ENCODE results near the gene POM121L2. TPM values are rescaled to one million over a fixed set of nuclear protein-coding genes. Genes with fewer than 3 reads are reported as not detected.
A peak's percentile ranks its signal among the peaks of the same experiment; 100 is the strongest.
"Not testable (repeated sequence)": the region's sequence is repeated elsewhere in the genome, so short reads cannot be mapped to it uniquely, and the experiment has no call there.

Gene POM121L2
- total RNA-seq, 1 experiment from 2014 or later: 0.12 TPM

DNA sequence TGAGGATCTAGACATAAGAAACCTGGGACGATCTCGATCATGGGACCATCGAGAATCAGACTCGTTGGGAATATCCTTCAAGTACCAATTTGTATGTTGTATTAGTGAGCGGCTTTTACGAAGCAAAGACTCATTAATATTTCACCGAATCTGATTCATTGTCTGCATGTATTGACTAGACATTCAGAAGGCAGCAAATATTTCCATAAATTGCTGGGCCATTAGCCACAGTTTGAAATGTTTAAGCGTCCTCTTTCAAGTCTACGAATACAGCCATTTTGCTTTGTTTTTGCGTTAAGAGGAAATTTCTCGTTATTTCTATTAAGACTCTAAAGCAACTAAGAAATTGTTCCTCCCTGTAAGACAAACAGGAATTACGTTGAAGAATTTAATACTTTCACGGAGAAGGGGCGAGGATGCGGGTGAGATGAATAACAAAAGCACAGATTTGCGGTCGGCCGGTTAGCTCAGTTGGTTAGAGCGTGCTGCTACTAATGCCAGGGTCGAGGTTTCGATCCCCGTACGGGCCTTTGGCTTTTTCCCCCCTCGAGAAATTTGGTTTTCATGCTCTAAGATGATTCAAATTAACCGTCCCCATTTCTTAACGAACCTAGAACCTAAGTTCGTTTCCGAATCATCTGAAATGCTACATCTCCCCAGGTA is 18.5 kb downstream of the POM121L2 start:
- peak; percentile 61 for DNase-seq (ENCODE audit: low read depth)

DNA sequence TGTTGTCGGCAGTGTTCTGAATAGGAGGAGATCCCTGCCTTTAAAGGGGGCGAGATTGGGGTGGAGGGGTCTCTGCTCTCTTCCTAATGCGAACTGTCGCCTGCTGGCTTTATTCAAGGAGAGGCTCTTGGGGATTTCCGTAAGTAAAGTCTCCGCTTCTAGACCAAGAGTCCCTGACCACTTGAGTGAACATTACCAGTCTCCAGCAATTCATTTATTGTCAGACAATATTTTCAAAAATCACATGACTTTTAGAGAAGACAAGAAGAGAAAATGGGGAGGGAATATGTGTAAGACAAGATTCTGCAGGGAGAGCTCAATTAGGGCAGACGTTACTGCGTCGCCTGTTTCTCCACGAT is 21.2 kb downstream of the POM121L2 start:
- no peak for DNase-seq (ENCODE audit: low read depth)

DNA sequence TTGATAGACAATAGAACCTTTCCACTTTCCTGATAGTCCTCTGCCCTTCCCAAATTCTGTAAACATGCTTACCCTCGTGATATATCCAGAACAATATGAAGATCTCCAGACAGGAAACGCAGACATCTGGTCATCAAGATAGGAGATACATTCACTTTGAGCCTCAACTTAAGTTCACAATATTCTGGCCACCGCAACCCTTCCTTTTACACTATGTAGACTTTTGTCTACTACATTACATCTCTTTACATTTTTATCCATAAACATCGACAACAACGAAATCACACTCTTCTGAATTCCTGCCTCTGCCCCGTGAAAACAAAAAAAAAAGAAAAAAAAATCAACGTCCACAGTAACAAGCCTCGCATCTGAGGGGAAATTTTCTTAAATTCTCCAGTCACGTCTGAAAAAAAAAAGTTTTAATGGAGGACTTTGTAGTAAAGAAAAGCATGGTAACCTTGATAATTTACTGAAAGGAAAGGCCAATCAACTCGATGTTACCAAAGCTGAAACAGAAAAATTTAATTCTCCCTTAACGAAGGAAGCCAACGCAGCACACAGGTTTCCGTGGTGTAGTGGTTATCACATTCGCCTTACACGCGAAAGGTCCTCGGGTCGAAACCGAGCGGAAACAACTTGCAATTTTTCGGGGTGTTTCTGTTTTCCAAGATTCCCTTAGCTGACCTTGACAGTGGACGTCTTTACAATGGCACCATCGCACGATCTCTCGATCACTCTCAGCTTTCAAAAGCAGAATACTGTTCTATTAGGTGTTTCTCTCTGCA is 21.8 kb downstream of the POM121L2 start:
- DNase-seq (ENCODE audit: low read depth): peak; percentile 51

DNA sequence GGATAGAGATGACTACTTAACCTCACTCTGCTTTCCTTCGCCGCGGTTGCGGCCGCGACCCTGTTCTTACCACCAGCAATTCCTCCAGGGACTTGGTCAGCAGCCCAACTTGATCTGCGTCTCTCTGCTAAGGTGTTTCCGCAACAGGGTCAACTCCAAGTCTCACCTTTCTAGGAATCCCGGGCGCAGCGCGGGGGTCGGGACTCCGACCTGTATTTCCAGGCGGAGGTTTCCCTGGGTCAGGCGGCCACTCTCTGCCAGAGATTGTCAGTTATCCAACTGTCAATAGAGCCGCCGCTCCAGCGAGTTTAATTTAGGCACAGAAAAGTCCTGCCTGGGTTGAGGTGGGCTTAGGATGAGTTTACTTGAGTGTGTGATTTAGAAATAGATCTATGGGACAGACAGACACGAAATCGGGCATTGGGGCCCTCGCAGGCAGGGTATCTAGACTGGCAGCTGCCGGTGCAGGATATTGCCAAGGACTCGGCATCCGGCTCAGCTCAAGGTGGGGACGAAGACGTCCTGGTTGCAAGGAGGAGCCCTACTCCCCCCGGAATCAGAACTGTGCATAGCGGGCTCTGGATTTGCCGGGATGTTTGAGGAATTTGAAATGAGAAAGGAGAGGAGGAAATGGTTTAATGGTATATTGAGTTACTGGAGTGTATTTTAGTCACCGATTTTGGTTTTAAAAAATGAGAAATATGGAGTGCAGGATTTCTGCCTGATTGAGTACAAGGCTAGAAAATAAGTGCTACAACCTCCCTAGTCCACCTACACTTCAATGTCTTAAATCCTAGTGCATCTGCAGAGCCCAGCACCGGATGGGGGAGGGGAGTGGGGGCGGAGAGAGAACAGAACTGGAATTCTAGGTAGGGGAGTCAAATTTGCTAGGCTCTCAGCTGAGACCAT is 23.7 kb downstream of the POM121L2 start:
- DNase-seq (ENCODE audit: low read depth): no peak

DNA sequence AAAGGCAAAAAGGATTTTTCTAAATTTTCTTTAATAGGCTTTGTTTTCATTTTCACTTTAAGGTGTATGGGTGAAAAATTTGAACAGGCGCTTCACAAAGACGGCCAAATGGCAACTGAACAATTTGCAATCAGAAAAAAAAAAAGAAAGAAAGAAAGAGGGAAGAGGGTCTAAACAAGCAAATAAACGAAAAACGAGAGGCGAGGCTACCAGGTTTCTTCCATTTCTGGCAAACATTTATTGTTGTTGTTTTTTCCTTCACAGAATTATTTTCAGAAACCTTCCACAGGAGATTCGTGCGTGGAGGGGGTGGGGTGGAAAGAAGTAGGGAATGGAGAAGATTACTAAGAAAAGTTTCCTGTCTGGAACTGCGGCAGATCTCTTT is 24.3 kb downstream of the POM121L2 start:
- no peak for DNase-seq (ENCODE audit: low read depth)

DNA sequence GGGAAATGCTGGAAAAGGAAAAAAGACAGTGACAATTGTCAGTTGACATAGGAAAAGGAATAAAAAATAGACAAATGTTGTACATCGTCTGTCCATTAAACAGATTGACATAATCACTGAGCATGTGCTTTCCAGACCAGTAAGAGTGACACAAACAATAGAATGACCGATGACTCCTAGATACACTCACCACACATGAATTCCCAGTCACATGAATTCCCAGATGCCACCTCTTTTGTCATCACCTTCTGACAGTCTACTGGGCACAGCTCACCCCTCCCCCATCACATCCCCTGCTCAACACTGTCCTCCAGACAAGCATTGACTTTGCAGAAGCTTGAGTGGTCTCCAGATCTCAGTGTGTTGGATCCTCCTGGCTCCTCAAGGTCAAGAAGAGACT is 25.9 kb downstream of the POM121L2 start:
- DNase-seq (ENCODE audit: low read depth): no peak

DNA sequence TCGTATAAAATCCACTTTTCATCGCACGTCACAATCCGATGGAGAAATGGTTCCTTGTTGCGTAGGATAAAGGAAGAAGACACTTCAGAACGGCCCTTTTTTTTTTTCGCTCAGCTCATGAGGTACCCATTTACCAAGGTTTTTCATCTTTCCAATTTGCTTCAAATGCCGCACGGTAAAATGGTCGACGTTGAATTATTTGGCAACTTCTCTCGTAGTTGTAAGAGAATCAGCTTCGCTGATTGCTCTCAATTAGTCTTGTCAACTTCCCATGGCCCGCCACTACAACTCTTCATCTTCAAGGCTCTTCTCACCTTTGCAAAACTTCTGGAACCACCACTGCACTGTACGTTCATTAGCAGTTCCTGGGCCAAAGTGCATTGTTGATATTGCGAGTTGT is 28.8 kb downstream of the POM121L2 start:
- no peak for DNase-seq (ENCODE audit: low read depth)

DNA sequence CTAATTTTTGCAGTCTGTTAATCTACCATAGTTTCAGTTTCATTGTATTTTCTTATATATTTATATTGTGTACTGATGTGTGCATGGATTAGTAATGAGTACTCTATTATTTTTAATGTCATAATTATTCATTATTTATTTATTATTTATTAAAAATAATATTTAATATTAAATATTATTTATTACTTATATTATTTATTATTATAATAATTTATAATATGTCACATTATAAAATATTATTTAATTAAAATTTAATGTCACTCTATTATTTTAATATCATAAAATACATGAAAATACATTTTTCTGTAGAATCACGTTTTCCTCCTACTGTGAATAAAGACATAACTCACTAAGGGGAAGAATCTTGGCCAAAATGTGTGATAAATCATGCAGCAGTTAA is 30.5 kb downstream of the POM121L2 start:
- DNase-seq (ENCODE audit: low read depth): no peak

DNA sequence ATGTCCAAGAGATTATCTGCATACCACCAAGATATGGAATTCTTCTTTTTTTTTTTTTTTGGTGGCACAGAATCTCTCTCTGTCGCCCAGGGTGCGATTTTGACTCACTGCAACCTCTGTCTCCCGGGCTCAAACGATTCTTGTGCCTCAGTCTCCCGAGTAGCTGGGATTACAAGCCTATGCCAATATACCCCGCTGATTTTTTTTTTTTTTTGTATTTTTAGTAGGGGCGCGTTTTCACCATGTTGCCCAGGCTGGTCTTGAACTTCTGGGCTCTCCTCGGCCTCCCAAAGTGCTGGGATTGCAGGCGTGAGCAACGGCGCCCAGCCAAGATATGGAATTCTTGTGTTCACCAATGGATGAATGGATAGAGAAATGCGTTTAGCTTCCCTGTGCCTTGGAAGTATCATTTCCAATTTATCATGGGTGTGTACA is 31.0 kb downstream of the POM121L2 start:
- no peak for DNase-seq (ENCODE audit: low read depth)

DNA sequence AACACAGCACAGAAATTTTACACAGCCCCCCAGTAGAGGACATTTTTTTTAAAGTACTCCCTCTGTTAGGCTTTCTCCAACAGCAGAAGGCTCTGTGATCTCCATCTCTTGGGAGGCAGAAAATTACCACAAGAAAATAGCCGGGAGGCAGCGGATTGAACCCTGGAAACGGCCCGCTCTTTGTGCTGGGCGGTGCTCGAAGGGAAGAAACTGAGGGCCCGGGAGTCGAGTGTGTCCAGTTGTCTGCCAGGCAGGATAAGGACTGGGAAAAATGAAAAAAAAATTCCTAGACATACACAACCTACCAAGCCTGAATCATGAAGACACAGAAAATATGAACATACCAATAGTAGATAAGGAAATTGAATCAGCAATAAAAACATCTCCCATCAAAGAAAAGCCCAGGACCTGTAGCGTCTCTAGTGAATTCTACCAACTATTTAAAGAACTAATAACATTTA is 31.5 kb downstream of the POM121L2 start:
- peak; percentile 28 for DNase-seq (ENCODE audit: low read depth)

DNA sequence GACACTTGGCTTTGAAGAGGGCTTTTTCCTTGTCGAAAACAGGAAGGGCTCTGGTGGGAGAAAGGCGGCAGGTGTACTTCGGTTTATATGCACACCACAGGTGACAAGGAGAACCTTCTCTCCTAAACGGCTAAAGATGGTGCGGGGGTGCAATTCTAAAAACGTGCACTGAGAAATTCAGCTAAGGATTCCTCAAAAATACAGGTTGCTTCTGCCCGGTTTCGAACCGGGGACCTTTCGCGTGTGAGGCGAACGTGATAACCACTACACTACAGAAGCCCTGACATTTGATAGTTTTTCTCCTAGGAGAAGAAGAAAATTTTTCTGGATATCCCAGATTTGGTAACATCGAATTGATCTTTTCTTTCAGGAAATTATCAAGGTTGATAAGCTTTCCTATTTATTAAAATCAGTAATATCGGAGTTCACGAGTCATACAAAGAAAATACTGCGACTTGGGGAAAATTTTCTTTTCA is 32.0 kb downstream of the POM121L2 start:
- DNase-seq (ENCODE audit: low read depth): peak; percentile 51

DNA sequence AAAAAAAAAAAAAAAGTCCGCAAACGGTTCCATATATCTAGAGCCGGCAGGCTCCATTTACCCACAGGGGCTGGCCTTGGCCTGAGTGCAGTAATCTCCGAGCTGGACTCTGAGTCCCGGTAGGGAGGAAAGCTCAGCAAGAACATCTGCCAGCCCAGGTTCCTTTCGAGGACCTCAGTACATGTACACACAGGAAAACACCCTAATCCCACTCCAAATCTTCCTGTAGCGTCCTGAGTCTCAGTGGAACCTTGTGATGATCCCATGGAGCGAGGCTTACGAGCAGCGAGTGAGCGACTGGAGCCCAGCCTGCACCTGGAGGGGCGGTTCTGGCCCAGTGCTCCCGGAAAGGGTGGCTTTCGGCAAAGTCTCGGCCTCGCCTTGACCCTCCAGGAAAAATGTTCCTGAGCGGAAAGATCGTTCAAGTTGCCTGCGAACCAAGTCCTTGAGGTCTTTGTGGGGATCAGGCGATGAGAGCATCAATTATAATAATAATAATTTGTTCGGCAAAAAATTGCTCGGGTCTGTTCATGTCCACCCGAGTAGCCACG is 32.5 kb downstream of the POM121L2 start:
- no peak for DNase-seq (ENCODE audit: low read depth)

DNA sequence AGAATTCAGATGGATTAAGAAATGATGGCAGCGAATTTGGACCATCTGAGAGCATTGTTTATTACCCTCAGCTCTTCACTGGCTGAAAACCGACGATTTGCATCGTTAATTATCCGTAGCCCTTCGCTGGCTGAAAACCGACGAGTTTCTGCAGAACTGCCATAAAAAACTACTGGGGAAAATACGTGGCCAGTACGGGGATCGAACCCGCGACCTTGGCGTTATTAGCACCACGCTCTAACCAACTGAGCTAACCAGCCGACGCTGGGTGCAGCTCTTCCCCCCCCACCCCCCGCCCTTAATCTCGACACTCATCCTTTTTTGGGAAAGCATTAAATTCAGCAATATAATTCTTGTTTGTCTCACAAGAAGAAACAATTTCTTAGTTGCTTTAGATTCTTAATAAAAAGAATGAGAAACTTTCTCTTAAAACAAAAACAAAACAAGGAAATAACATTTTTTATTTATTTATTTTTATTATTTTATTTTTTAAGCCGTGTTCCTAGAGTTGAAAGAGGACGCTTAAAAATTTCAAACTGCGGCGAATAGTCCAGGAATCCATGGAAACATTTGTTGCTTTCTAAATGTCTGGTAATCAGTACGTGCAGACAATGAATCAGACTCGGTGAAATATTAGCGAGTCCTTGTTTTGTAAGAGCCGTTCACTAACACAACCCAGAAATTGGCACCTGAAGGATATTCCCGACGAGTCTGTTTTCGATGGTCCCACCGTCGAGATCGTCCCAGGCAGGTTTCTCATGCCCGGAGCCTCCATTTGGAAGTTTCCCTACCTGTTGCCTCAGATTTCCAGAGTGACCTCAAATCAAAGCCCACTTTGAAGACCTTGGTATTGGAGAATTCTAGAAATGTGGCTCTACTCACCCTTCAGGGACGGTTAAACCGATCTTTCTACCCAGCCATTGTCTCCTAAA is 36.8 kb downstream of the POM121L2 start:
- no peak for DNase-seq (ENCODE audit: low read depth)

DNA sequence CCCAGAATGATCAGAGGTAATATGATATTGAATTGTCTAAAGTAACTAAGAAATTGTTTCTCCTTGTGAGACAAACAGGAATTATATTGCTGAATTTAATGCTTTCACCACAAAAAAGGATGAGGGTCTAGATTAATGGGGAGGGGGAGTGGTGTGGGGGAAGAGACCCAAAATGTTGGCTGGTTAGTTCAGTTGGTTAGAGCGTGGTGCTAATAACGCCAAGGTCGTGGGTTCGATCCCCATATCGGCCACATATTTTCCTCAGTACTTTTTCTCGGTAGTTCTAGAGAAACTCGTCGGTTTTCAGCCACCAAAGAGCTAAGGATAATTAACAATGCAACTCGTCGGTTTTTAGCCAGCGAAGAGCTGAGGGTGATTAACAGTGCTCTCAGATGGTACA is 38.3 kb downstream of the POM121L2 start:
- no peak for DNase-seq (ENCODE audit: low read depth)

DNA sequence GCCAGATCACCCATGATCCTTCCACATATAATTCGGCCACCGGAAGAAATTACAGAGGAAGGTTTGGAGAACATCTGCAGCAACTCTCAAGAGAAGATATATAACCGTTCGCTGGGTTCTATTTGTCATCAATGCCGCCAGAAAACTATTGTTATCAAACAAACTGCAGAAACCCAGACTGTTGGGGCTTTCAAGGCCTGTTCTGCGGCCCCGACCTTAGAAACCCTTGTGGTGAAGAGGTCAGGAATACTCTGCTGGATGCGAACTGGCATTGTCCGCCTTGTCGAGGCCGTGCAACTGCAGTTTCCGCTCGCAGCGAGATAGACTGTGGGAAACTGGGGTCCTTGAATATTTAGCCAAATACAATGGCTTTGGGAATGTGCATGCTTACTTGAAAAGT is 43.3 kb downstream of the POM121L2 start:
- DNase-seq (ENCODE audit: low read depth): no peak

DNA sequence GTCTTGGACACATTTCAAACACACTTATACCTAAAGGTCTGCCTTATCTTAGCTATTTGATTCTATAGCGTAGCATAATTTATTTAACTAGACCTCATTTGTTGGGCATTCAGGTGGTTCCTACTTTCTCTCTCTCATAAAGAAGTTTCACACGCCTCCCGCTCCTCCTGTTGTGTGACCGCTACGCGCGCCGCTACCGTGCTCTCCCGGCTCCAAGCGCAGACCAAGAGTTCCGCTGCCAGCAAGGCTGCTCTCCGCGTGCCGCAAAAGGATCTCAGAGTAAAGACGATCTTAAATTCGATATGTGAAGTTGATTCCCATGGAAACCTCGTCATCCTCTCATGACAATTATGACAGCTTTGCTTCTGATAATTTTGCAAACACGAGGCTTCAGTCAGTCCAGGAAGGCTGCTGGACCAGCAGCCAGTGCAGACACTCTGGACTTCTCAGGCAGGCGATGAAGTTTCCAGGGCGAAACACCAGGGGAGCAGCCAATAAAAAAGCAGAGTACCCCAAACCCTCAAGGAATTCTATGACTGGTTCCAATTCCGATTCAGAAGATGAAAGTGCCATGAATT is 44.1 kb downstream of the POM121L2 start:
- no peak for DNase-seq (ENCODE audit: low read depth)

DNA sequence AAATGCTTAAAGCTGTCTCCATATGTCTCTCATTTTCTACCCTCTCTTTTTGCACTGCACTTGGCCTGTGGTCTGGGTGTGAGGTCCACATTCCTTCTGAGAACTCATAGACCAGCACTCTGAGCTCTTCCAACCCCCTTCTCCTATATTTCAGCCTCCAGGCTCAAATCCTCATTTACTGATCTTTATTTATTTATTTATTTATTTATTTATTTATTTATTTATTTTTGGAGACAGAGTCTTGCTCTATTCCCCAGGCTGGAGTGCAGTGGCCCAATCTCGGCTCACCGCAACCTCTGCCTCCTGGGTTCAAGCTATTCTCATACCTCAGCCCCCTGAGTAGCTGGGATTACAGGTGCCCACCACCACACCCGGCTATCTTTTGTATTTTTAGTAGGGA is 45.1 kb downstream of the POM121L2 start:
- DNase-seq (ENCODE audit: low read depth): not testable (repeated sequence)

DNA sequence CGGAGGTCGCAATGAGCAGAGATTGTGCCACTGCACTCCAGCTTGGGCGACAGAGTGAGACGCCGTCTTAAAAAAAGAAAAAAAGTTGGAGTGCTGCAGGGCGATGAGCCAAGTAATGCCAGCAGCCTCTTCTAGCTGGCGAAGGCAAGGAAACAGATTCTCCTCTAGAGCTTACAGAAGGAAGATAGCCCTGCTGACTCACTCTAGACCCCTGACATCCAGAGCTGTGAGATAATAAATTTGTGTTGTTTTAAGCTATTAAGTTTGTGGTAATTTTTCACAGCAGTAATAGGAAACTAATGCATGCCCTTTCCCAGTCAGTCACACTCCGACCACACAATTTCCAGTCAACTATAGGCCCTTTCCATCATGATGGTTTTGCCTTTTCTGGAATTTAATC is 48.2 kb downstream of the POM121L2 start:
- DNase-seq (ENCODE audit: low read depth): no peak

DNA sequence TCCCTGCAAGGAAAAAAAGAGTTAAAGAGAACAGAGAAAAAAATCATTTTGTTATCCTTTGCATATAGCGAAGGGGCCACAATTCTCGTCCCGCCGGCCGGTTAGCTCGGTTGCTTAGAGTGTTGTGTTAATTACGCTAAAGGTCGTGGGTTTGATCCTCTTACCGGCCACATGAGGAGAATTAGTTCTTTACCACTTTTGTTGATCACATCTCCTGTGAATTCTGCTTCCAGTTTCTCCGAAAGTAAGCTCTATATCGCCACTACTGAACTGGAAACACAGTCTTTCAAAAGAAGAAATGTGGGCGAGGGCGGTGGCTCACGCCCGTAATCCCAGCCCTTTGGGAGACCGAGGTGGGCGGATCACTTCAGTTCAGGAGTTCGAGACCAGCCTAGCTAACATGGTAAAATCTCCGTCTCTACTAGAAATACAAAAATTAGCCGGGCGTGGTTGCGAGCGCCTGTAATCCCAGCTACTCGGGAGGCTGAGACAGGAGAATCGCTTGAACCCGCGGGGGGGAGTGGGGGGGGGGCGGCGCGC is 51.2 kb downstream of the POM121L2 start:
- DNase-seq (ENCODE audit: low read depth): no peak

DNA sequence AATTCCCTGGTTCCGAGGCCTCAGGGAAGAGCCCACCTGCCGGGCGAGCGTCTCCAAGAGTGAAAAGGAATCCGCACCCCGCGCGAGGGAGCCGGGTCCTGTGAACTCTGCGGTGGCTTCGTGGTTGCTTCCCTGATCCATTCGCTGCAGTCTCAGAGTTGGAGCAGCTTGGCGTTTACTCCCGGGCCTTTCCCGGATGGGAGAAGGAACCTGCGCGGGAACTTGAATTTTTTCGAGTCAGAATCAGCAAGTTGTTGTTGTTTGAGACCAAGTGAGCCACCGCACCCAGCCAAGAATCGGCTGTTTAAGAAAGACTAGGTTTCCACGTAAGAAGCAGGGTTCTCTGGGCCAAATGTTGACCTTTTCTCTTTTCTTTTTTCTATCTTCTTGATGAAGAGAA is 51.7 kb downstream of the POM121L2 start:
- DNase-seq (ENCODE audit: low read depth): no peak

Measured in RPMI7951 (cell line).